C4-2B (cell line): ENCODE data around the gene CCDC34.

Experiments
- H3K27ac ChIP-seq: fragments of 450-650 bp; 2 replicates; pipeline ENCODE4 v1.5.1; 2017
- CTCF ChIP-seq: fragments of 450-650 bp; conservative IDR thresholded peaks from 2 replicates; pipeline ENCODE4 v1.5.1; 2017; ENCODE audit warnings: mild to moderate bottlenecking
- ZFX ChIP-seq: fragments of 450-650 bp; IDR thresholded peaks from 2 replicates; pipeline ENCODE4 v1.6.1; 2017

Gene CCDC34

GRCh38 chr11:27401280-27401832 is 38.3 kb upstream of the CCDC34 start:
- TF ChIP-seq ZFX (no peak), CTCF (no peak)
- H3K27ac ChIP-seq, result no peak overlapping the region; the same call in 1 of the 2 replicates

GRCh38 chr11:27398400-27398770 is 35.4 kb upstream of the CCDC34 start:
- no peak overlapping the region; the same call in 1 of the 2 replicates for H3K27ac ChIP-seq
- TF ChIP-seq CTCF (no peak), ZFX (no peak)

- no peak overlapping the region; the same call in 1 of the 2 replicates for H3K27ac ChIP-seq
- no peak for TF ChIP-seq ZFX
- TF ChIP-seq CTCF, result no peak
Measured at GRCh38 chr11:27397624-27398399, 34.8 kb upstream of the CCDC34 start.

GRCh38 chr11:27396259-27396839 is 33.3 kb upstream of the CCDC34 start:
- TF ChIP-seq ZFX, result no peak
- no peak for TF ChIP-seq CTCF
- peak overlapping the region; percentile 42; the same call in 1 of the 2 replicates for H3K27ac ChIP-seq

GRCh38 chr11:27395556-27396258 is 32.7 kb upstream of the CCDC34 start:
- no peak for TF ChIP-seq CTCF
- TF ChIP-seq ZFX, result no peak
- peak overlapping the region; percentile 42; the same call in 1 of the 2 replicates for H3K27ac ChIP-seq

- TF ChIP-seq ZFX (no peak), CTCF (no peak)
- H3K27ac ChIP-seq, result peak overlapping the region; percentile 41; the same call in 1 of the 2 replicates
Measured at GRCh38 chr11:27394781-27395228, 31.8 kb upstream of the CCDC34 start.
